Panc1 (cell line): ENCODE measurements around the gene MS4A8.

ENCODE experiments used
- POLR2AphosphoS5 ChIP-seq: IDR thresholded peaks from 2 replicates; pipeline ENCODE4 v1.6.1; 2012; ENCODE audit warnings: mild to moderate bottlenecking, low read depth, low read length, moderate library complexity
- SIN3A ChIP-seq: IDR thresholded peaks from 2 replicates; pipeline ENCODE4 v1.6.1; 2012; ENCODE audit warnings: low read depth, mild to moderate bottlenecking, low read length, moderate library complexity, borderline replicate concordance; ENCODE audit not compliant: insufficient read depth
- TCF7L2 ChIP-seq: IDR thresholded peaks from 2 replicates; pipeline ENCODE4 v1.6.1; 2011; ENCODE audit warnings: mild to moderate bottlenecking, low read depth, low read length, inconsistent platforms
- TF ChIP-seq, protein P1 (sequence below): fragments of 450-650 bp; IDR thresholded peaks from 2 replicates; pipeline ENCODE4 v1.5.1; 2017; ENCODE audit warnings: mild to moderate bottlenecking
- TF ChIP-seq, protein P2 (sequence below), 2 experiments: IDR thresholded peaks; 2 replicates each; pipeline ENCODE4 v1.6.1; 2011 to 2012; ENCODE audit warnings: low read depth in 2 of 2, control low read depth in 1 of 2, low read length in 1 of 2, mild to moderate bottlenecking in 1 of 2, moderate library complexity in 1 of 2; ENCODE audit not compliant: insufficient read depth in 1 of 2

DNA sequence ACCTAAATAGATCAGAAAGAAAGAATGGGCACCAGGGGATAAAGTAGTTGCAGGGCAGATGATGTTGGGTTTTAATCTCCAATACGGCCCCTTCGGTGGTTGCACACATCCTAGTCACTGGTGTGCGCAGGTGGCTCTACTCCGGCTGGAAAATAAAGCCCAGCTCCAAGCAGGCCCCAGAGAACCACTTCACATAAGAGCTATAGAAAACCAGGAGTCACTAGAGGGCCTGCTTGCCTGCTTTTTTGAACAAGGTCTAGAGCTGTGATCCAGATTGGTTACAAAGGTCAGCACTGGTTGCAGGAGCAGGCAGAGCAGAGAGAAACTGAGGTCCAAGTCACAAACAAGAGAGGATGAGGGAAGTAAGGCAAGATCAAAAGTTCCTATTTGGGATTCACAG, 41.5 kb upstream of the MS4A8 start:
- TF ChIP-seq POLR2AphosphoS5 (no peak), SIN3A (no peak), TCF7L2 (no peak)
- TF ChIP-seq, protein P1, sequence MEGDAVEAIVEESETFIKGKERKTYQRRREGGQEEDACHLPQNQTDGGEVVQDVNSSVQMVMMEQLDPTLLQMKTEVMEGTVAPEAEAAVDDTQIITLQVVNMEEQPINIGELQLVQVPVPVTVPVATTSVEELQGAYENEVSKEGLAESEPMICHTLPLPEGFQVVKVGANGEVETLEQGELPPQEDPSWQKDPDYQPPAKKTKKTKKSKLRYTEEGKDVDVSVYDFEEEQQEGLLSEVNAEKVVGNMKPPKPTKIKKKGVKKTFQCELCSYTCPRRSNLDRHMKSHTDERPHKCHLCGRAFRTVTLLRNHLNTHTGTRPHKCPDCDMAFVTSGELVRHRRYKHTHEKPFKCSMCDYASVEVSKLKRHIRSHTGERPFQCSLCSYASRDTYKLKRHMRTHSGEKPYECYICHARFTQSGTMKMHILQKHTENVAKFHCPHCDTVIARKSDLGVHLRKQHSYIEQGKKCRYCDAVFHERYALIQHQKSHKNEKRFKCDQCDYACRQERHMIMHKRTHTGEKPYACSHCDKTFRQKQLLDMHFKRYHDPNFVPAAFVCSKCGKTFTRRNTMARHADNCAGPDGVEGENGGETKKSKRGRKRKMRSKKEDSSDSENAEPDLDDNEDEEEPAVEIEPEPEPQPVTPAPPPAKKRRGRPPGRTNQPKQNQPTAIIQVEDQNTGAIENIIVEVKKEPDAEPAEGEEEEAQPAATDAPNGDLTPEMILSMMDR, result peak; percentile 23
- TF ChIP-seq, protein P2, sequence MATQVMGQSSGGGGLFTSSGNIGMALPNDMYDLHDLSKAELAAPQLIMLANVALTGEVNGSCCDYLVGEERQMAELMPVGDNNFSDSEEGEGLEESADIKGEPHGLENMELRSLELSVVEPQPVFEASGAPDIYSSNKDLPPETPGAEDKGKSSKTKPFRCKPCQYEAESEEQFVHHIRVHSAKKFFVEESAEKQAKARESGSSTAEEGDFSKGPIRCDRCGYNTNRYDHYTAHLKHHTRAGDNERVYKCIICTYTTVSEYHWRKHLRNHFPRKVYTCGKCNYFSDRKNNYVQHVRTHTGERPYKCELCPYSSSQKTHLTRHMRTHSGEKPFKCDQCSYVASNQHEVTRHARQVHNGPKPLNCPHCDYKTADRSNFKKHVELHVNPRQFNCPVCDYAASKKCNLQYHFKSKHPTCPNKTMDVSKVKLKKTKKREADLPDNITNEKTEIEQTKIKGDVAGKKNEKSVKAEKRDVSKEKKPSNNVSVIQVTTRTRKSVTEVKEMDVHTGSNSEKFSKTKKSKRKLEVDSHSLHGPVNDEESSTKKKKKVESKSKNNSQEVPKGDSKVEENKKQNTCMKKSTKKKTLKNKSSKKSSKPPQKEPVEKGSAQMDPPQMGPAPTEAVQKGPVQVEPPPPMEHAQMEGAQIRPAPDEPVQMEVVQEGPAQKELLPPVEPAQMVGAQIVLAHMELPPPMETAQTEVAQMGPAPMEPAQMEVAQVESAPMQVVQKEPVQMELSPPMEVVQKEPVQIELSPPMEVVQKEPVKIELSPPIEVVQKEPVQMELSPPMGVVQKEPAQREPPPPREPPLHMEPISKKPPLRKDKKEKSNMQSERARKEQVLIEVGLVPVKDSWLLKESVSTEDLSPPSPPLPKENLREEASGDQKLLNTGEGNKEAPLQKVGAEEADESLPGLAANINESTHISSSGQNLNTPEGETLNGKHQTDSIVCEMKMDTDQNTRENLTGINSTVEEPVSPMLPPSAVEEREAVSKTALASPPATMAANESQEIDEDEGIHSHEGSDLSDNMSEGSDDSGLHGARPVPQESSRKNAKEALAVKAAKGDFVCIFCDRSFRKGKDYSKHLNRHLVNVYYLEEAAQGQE (IDR thresholded peaks at IDR 0.05; ENCODE audit: insufficient read depth in 1 of 2, low read depth in 2 of 2, low read length in 1 of 2), result no peak
